ENCODE measurements around the gene POTEI. TPM values are rescaled to one million over a fixed set of nuclear protein-coding genes. Genes with fewer than 3 reads are reported as not detected.
"Not testable (repeated sequence)": the region's sequence is repeated elsewhere in the genome, so short reads cannot be mapped to it uniquely, and the experiment has no call there.

The POTEI gene
- total RNA-seq, result not detected

DNA sequence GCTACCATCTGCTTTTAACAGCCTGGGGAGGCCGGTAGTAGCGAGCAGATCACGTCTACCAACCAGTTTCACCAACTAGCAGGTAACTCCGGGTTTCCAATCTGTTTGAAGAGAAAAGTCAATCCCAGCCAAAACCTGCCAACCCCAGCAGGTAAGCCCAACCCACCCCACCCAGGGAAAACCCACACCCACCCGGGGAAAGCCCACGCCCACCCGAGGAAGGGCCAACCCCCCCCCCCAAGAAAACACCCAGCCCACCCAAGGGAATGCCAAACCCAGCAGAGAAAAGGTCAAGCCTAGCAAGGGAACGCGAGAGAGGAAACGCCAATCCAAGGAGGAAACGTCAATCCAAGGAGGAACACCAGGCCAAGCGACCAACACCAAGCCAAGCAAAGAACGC, at the start of gene POTEI:
TSS of gene POTEI (minus strand) at position 101 of the 400 bp plus-strand sequence. CDS start at position 8, 93 bp downstream.
- not testable (repeated sequence) for DNase-seq, H3K4me3 Mint-ChIP-seq, H3K27ac Mint-ChIP-seq, H3K4me1 Mint-ChIP-seq, H3K9me3 Mint-ChIP-seq, H3K27me3 Mint-ChIP-seq, H3K36me3 Mint-ChIP-seq

DNA sequence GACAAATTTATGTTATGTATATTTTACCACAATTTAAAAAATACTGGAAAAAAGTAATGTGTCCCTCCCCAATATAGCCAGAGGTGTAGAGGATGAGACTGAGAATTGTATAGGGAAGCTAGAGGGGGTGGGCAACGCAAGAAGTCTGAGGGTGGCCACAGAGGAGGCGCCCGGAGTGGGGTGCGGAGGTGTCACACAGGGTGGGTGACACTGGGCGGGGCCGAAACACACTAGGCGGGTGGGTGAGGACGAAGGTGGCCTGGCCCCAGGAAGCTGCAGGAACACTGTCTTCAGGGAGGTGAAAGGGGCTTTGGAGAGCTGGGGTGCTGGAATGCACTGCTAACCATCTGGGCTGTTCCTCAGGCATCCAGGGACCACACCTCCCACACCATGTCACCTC, 47.3 kb upstream of the POTEI start:
- not testable (repeated sequence) for H3K9me3 Mint-ChIP-seq, DNase-seq, H3K27ac Mint-ChIP-seq, H3K36me3 Mint-ChIP-seq, H3K4me1 Mint-ChIP-seq, H3K4me3 Mint-ChIP-seq, H3K27me3 Mint-ChIP-seq

DNA sequence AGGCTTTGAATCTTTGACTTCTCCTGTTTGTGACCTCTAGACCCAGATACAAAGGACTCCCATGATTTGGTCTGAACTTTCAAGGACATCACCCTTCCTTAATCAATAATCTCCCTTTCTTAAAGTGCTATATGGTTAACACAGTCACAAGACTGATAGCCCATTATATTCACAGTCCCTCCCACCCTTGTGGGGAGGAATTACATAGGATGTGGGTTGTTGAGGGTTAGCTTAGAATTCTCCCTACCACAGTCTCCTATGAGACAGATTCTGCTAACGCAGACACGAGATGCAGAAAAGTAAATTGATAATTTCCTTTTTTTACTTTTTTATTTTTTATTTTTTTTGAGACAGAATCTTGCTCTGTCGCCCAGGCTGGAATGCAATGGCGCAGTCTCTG, 45.0 kb upstream of the POTEI start:
- H3K4me1 Mint-ChIP-seq, H3K36me3 Mint-ChIP-seq, DNase-seq, H3K9me3 Mint-ChIP-seq, H3K27me3 Mint-ChIP-seq, H3K4me3 Mint-ChIP-seq, H3K27ac Mint-ChIP-seq: not testable (repeated sequence)

DNA sequence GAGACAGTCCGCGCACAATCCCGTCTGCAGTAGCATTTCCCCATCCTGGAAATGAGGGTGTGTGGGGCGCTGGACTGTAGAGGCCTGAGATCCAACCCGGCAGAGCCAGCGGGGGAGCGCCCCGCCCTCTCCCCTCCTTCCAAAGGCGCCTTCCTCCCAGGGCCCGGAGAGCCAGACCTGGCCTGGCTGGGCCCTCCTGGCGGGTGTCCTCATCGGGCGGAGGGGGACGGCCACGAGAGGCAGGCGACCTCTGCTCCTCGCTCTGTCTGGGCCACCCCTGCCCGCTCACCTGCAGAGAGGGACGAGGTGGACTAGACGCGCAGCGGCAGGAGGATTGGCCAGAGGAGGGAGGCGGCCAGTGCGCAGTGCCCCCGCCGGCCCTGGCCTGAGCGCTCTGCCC, 40.3 kb upstream of the POTEI start:
- H3K27me3 Mint-ChIP-seq, H3K4me1 Mint-ChIP-seq, H3K27ac Mint-ChIP-seq, DNase-seq, H3K4me3 Mint-ChIP-seq, H3K36me3 Mint-ChIP-seq, H3K9me3 Mint-ChIP-seq: not testable (repeated sequence)

DNA sequence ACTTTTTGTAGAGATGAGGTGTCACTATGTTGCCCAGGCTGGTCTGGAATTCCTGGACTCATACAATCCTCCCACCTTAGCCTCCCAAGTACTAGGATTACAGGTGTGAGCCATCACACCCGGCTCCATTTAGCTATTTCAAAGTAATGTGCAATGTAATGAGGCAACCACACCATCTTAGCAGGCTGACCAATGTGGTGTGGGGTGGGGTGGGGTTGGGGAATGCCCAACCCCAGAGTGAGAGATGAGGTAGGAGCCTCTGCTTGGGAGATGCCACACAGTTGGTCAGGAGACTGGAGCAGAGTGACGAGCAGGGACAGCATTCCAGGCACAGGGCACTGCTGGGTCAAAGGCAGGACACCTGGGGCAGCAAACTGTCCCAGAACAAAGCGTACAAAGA, 39.3 kb upstream of the POTEI start:
- H3K9me3 Mint-ChIP-seq, H3K27ac Mint-ChIP-seq, H3K4me3 Mint-ChIP-seq, H3K36me3 Mint-ChIP-seq, H3K27me3 Mint-ChIP-seq, H3K4me1 Mint-ChIP-seq, DNase-seq: not testable (repeated sequence)

DNA sequence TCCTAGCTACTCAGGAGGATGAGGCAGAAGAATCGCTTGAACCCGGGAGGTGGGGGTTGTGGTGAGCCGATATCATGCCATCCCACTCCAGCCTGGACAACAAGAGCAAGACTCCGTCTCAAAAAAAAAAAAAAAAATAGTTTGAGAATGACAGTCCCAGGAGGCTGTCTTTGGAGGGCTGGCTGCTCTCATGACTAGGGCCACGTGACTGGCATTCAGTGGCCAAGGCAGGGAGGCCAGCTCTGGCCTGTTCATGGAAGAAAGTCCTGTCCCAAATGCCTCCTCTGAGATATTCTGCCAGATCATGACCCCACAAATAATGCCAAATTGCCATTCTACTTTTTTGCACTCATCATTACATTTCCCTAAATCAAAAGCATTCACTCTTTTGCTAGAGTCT, 35.9 kb upstream of the POTEI start:
- not testable (repeated sequence) for H3K4me1 Mint-ChIP-seq, H3K36me3 Mint-ChIP-seq, H3K9me3 Mint-ChIP-seq, H3K27me3 Mint-ChIP-seq, DNase-seq, H3K4me3 Mint-ChIP-seq, H3K27ac Mint-ChIP-seq

DNA sequence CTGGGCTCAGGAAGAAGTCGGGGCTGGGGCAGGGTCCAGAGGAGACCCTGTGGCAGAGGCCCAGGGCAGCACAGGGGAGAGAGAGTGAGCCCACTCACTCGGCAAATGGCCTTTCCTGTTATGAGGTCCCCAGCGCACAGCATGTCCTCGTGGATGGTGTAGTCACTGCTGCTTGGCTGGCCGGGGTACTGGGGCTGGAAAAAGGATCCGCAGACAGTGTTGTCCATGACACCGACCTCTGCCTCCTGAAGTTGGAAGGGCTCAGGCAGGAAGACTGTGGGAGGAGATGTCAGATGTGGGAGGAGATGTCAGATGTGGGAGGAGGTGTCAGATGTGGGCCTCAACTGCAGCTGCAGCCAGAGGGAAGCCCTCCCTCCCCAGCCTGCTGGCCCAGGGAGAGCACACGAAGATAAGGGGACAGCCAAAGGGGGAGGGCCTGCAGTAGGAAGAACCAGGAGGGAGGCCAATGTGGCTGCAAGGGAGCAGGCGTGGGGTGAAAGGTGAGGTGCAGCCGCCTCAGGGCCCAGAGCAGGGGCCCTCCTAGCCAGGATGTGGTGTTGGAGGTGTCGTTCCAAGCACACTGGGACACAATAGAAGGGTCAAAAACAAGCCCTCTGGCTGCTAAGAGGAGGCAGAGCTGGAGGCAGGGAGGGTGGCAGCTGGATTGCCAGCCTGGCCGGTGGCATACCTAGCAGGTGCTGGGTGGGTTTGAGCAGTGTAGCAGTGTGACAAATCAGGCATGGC, 34.8 kb upstream of the POTEI start:
- DNase-seq, H3K36me3 Mint-ChIP-seq, H3K27ac Mint-ChIP-seq, H3K9me3 Mint-ChIP-seq, H3K4me1 Mint-ChIP-seq, H3K27me3 Mint-ChIP-seq, H3K4me3 Mint-ChIP-seq: not testable (repeated sequence)

DNA sequence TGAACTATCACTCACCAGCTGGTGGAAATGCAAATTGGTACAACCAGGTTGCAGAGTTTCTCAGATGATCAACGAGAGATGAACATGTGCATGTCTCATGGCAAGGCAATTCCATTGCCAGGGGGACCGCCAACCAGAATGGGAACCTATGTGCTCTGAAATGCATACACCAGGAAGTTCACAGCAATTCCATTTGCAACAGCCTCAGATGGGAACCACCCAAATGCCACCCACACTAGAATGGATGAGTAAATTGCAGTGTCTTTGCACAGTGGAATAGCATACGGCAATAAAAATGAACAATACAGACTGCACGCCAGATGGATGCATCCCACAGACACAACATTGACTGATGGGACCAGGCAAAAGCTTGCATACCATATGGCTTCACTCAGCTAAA, 33.7 kb upstream of the POTEI start:
- H3K27me3 Mint-ChIP-seq, H3K4me1 Mint-ChIP-seq, H3K36me3 Mint-ChIP-seq, H3K27ac Mint-ChIP-seq, DNase-seq, H3K4me3 Mint-ChIP-seq, H3K9me3 Mint-ChIP-seq: not testable (repeated sequence)

DNA sequence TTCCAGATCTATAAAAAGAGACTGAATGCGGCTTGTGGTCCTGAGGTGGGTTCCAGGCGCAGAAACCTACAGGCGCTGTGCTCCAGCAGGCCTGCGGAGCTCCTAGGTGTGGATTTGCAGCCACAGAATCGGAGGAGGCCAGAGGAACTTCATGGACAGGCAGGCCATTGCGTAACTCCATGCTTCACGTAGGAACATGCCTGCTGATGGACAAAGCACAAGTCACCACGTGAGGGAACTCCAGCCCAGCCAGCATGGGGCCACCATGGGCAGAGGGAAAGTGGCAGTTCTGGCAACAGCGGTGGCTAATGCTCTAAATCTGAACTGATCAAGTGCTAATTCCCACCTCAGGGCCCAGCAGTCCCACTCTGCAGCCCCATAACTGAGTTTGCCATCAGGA, 29.1 kb upstream of the POTEI start:
- DNase-seq, H3K36me3 Mint-ChIP-seq, H3K27me3 Mint-ChIP-seq, H3K27ac Mint-ChIP-seq, H3K4me1 Mint-ChIP-seq, H3K9me3 Mint-ChIP-seq, H3K4me3 Mint-ChIP-seq: not testable (repeated sequence)

DNA sequence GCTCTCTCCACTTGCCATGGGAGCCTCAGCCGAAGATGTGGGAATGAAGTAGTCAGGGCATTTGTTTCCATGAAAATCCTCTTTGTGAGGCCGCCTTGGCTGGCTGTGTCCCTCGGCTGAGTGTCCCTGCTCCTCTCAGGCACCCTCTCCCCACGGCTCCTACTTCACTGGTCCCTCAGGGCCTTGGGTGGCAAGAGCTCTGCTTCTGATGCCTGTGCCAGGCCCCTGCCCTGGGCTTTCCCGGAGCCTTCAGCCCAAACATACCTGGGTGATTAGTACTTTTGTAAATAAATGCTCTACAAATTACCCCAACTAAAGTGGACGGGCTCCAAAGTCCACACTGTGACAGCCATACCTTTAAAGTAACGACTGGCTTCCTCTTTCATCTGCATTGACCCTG, 27.5 kb upstream of the POTEI start:
- H3K27ac Mint-ChIP-seq, H3K27me3 Mint-ChIP-seq, H3K36me3 Mint-ChIP-seq, DNase-seq, H3K9me3 Mint-ChIP-seq, H3K4me3 Mint-ChIP-seq, H3K4me1 Mint-ChIP-seq: not testable (repeated sequence)

DNA sequence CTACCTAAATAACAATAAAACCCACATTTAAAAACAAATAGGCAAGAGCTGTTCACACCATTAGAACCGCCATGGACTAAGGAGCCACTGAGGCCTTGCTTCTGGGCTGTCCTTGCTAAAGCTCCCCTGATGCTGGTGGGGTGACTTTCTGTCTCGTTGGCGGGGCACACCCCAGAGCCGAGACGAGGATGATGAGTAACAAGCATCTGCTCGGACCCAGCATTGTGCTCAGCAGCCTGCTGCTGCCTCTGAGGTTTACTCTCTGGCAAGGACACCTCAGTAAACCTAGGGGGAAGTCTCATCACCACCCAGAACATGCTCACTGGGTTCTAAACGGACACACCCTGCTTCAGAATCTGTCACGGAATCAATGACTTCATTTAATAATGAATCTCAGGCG, 22.5 kb upstream of the POTEI start:
- H3K27ac Mint-ChIP-seq, H3K4me1 Mint-ChIP-seq, H3K9me3 Mint-ChIP-seq, H3K4me3 Mint-ChIP-seq, DNase-seq, H3K27me3 Mint-ChIP-seq, H3K36me3 Mint-ChIP-seq: not testable (repeated sequence)

DNA sequence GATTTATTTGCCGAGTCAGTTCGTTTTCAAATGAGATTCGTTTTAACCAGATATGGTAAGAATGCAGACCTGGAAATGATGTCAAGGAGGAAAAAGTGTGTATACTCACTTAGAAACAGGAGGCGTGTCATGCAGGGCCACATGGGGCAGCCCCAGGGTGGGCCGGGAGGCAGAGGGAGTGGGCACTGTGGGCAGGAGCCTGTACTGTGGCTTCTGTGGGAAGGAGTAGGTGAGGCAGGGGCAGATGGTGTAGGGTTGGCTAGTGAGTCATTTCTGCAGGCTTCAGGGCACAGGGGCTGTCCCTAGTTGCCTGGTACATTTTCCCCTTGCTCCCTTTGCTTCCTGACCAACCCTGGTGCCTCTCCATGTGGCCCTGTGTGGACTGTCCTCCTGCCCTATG, 22.1 kb upstream of the POTEI start:
- H3K27ac Mint-ChIP-seq, H3K36me3 Mint-ChIP-seq, H3K4me1 Mint-ChIP-seq, H3K4me3 Mint-ChIP-seq, DNase-seq, H3K9me3 Mint-ChIP-seq, H3K27me3 Mint-ChIP-seq: not testable (repeated sequence)

DNA sequence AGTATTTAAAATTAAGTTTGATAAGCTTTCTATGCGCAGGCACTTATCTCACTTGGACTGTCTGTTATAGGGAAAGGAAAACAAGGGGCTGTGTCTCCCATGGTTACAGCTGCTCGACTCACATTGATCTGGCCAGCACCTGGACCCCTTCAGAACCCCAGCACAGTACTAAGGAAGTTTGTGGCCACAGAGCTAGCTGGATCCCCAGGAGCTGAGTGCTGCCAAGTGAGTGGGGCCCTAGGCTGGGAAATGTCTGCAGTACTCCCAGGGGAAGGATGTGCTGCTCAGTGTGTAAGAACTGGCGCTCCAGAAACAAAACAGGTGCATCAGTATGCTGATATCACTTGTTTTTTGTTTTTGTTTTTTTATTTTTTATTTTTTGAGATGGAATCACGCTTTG, 21.1 kb upstream of the POTEI start:
- H3K36me3 Mint-ChIP-seq, H3K4me1 Mint-ChIP-seq, H3K4me3 Mint-ChIP-seq, DNase-seq, H3K9me3 Mint-ChIP-seq, H3K27me3 Mint-ChIP-seq, H3K27ac Mint-ChIP-seq: not testable (repeated sequence)

DNA sequence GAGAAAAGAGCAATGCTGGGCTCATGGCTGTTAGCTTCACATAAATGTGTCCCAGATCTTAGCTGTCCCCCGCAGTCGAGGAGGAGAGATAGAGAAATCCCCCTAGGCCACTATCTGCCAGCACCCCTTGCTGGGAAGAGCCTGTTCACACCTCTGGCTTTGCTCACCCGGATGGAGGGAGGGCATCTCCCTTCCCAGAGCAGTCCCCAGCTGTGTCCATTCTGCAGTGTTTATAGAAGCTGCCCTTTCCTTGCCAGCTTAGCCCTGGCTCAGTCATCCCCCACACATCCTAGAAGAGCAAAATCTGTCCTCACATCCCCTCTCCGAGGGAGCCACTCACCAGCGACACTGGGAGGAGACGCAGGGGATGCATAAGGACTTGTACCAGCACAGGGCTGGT, 20.4 kb upstream of the POTEI start:
- not testable (repeated sequence) for DNase-seq, H3K27me3 Mint-ChIP-seq, H3K4me3 Mint-ChIP-seq, H3K36me3 Mint-ChIP-seq, H3K9me3 Mint-ChIP-seq, H3K27ac Mint-ChIP-seq, H3K4me1 Mint-ChIP-seq

DNA sequence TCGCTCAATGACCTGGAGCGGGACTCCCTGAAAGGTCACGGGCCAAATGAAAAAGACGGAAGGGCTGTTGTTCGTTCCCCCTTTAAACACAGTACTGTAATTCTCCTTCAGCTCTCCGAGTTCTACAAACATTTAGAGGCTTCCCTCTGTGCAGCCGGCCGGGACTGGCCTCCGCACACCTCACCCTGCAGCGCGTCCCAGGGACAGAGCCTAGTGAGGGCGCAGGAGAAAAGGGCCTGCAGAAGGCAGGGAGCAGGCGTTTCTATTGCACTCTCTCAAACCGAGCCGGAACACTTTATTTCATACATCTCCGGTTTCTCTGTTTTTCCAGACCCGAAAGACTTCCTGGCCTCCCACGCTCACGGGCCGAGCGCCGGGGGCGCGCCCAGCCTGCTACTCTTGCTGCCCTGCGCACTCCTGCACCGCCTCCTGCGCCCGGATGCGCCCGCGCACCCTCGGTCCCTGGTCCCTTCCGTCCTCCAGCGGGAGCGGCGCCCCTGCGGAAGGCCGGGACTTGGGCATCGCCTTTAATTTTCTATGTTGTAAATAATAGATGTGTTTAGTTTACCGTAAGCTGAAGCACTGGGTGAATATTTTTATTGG, 18.3 kb upstream of the POTEI start:
- H3K27ac Mint-ChIP-seq, H3K36me3 Mint-ChIP-seq, H3K27me3 Mint-ChIP-seq, H3K4me3 Mint-ChIP-seq, DNase-seq, H3K9me3 Mint-ChIP-seq, H3K4me1 Mint-ChIP-seq: not testable (repeated sequence)

DNA sequence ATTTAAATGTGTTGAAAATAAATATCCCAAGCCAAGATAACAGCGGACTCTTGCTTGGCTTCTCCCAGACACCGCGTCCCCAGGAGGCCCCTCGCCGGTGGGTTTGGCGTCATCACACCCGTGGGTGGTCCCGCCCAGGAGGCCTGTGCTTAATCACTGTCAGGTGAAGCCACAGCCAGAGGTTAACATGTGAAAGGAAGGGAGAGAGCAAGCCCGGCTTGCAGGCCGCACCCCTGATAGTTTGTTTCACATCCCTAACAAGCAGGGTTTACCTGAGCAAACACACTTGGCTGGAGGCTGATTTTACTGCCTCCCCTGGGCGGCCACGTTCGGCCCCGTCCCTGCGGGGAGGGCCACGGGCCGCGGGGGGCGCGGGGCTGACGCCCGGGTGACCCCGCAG, 13.3 kb upstream of the POTEI start:
- H3K27ac Mint-ChIP-seq, DNase-seq: not testable (repeated sequence)

More for the DNA sequence above, 13.3 kb upstream of the POTEI start:
- not testable (repeated sequence) for H3K4me3 Mint-ChIP-seq, H3K27me3 Mint-ChIP-seq, H3K4me1 Mint-ChIP-seq, H3K9me3 Mint-ChIP-seq, H3K36me3 Mint-ChIP-seq
